GM12891 (cell line): ENCODE results near the gene NADSYN1.

ENCODE experiments used
- DNase-seq: peaks from one replicate; pipeline ENCODE4 v3.0.0; 2011; ENCODE audit warnings: low spot score; ENCODE audit not compliant: insufficient read length
- FAIRE-seq: peaks from 2 replicates; lab custom pipeline; 2011; peaks lifted over from hg19 to GRCh38; lab: Jason Lieb, UNC
- PAX5 ChIP-seq: IDR thresholded peaks from 2 replicates; pipeline ENCODE4 v1.6.1; 2011; ENCODE audit warnings: low read length, moderate library complexity, mild to moderate bottlenecking; ENCODE audit not compliant: insufficient read depth, severe bottlenecking
- POLR2A ChIP-seq: IDR thresholded peaks from 2 replicates; pipeline ENCODE4 v1.6.1; 2011; ENCODE audit warnings: low read depth, low read length, control low read depth
- POLR2AphosphoS5 ChIP-seq: IDR thresholded peaks from 2 replicates; pipeline ENCODE4 v1.6.1; 2011; ENCODE audit warnings: low read depth, low read length, control low read depth
- POU2F2 ChIP-seq: IDR thresholded peaks from 2 replicates; pipeline ENCODE4 v1.6.1; 2011; ENCODE audit warnings: low read depth, mild to moderate bottlenecking, control low read depth, low read length, moderate library complexity
- SPI1 ChIP-seq: IDR thresholded peaks from 2 replicates; pipeline ENCODE4 v1.6.1; 2011; ENCODE audit warnings: low read depth, low read length, control low read depth
- TAF1 ChIP-seq: IDR thresholded peaks from 2 replicates; pipeline ENCODE4 v1.6.1; 2011; ENCODE audit warnings: low read depth, low read length, control low read depth

Gene NADSYN1

GRCh38 chr11:71432761-71433647 is 20.0 kb upstream of the NADSYN1 start:
- DNase-seq: no peak
- no peak for FAIRE-seq
- TF ChIP-seq POLR2A: no peak
- TF ChIP-seq TAF1: no peak
- TF ChIP-seq SPI1: no peak
- TF ChIP-seq POU2F2: no peak
- no peak for TF ChIP-seq PAX5
- no peak for TF ChIP-seq POLR2AphosphoS5

- DNase-seq (no peak), FAIRE-seq (no peak)
- TF ChIP-seq POLR2AphosphoS5 (no peak), POU2F2 (no peak), POLR2A (no peak), TAF1 (no peak), SPI1 (no peak), PAX5 (no peak)
These were observed 19.2 kb upstream of the NADSYN1 start for GRCh38 chr11:71433648-71434450.

GRCh38 chr11:71434576-71435130 is 18.4 kb upstream of the NADSYN1 start:
- FAIRE-seq (no peak), DNase-seq (no peak)
- TF ChIP-seq TAF1 (no peak), SPI1 (no peak), PAX5 (no peak), POU2F2 (no peak), POLR2AphosphoS5 (no peak), POLR2A (no peak)

GRCh38 chr11:71435278-71435951 is 17.6 kb upstream of the NADSYN1 start:
- FAIRE-seq: no peak
- TF ChIP-seq POU2F2: no peak
- no peak for TF ChIP-seq PAX5
- TF ChIP-seq POLR2A: no peak
- no peak for TF ChIP-seq POLR2AphosphoS5
- TF ChIP-seq TAF1: no peak
- no peak for DNase-seq

GRCh38 chr11:71436861-71437260 is 16.1 kb upstream of the NADSYN1 start:
- no peak for DNase-seq
- FAIRE-seq: no peak
- TF ChIP-seq PAX5 (no peak), POU2F2 (no peak), SPI1 (no peak), POLR2AphosphoS5 (no peak), TAF1 (no peak), POLR2A (no peak)

- TF ChIP-seq PAX5 (no peak), POLR2AphosphoS5 (no peak), TAF1 (no peak), POU2F2 (no peak), POLR2A (no peak), SPI1 (no peak)
- FAIRE-seq (no peak), DNase-seq (no peak)
These were observed 15.6 kb upstream of the NADSYN1 start for GRCh38 chr11:71437399-71437798.

- TF ChIP-seq PAX5 (no peak), POLR2AphosphoS5 (no peak), POU2F2 (no peak), POLR2A (no peak), SPI1 (no peak), TAF1 (no peak)
- no peak for FAIRE-seq
- DNase-seq: no peak
These were observed 15.1 kb upstream of the NADSYN1 start for GRCh38 chr11:71437879-71438278.

- TF ChIP-seq POLR2A (no peak), SPI1 (no peak), POLR2AphosphoS5 (no peak), POU2F2 (no peak), TAF1 (no peak), PAX5 (no peak)
- FAIRE-seq: no peak
These were observed 14.4 kb upstream of the NADSYN1 start for GRCh38 chr11:71438650-71439049.

GRCh38 chr11:71440021-71440755 is 12.8 kb upstream of the NADSYN1 start:
- no peak for DNase-seq
- FAIRE-seq: no peak
- no peak for TF ChIP-seq SPI1
- TF ChIP-seq POLR2A: no peak
- no peak for TF ChIP-seq PAX5
- TF ChIP-seq POLR2AphosphoS5: no peak
- TF ChIP-seq POU2F2: no peak
- no peak for TF ChIP-seq TAF1

More at GRCh38 chr11:71438650-71439049, 14.4 kb upstream of the NADSYN1 start:
- no peak for DNase-seq
